ENCODE measurements around the gene LHPP.
"Not testable (repeated sequence)": the region's sequence is repeated elsewhere in the genome, so short reads cannot be mapped to it uniquely, and the experiment has no call there.

Gene LHPP

GRCh38 chr10:124579011-124579399 lies 117.4 kb downstream of the LHPP start:
- no peak for TF ChIP-seq CTCF (IDR thresholded peaks at IDR 0.05; ENCODE audit: control insufficient read depth, insufficient read depth, low read depth, low read length, missing control alignments)
- DNase-seq (ENCODE audit: low read depth): peak; percentile 10
- no peak overlapping the region for H3K4me3 ChIP-seq (ENCODE audit: control insufficient read depth, low read depth, low read length)

- no peak for TF ChIP-seq CTCF (IDR thresholded peaks at IDR 0.05; ENCODE audit: control insufficient read depth, insufficient read depth, low read depth, low read length, missing control alignments)
These were observed 124.5 kb downstream of the LHPP start for GRCh38 chr10:124586142-124586541.

DNA sequence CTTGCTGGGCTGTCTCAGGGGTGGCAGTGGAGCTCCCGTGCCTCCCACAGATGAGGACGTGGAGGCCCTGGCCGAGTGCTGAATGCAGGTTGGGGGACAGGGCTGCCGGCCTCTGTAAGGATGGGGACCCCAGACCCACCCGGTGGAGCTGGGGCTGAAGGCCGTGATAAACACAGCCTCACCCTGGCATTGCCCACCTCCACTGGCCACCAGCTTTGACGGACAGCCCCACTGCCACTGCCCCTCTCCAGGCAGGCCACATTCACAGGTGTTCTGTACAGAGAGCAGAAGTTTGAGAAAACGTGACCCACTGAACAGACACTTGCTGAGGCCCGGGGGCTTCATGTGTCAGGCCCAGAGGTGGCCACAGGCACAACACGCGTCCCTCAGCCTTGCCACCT lies 126.2 kb downstream of the LHPP start:
- H3K4me3 ChIP-seq (ENCODE audit: control insufficient read depth, low read depth, low read length): no peak overlapping the region
- DNase-seq (ENCODE audit: low read depth): no peak
- no peak for TF ChIP-seq CTCF (IDR thresholded peaks at IDR 0.05; ENCODE audit: control insufficient read depth, insufficient read depth, low read depth, low read length, missing control alignments)

More at GRCh38 chr10:124586142-124586541, 124.5 kb downstream of the LHPP start:
- no peak for DNase-seq (ENCODE audit: low read depth)
- no peak overlapping the region for H3K4me3 ChIP-seq (ENCODE audit: control insufficient read depth, low read depth, low read length)

- DNase-seq (ENCODE audit: low read depth); H3K4me3 ChIP-seq (ENCODE audit: control insufficient read depth, low read depth, low read length): not testable (repeated sequence)
These were observed 126.7 kb downstream of the LHPP start for GRCh38 chr10:124588341-124588735.

GRCh38 chr10:124588736-124589490 lies 127.3 kb downstream of the LHPP start:
- TF ChIP-seq CTCF (IDR thresholded peaks at IDR 0.05; ENCODE audit: control insufficient read depth, insufficient read depth, low read depth, low read length, missing control alignments): no peak
- no peak overlapping the region for H3K4me3 ChIP-seq (ENCODE audit: control insufficient read depth, low read depth, low read length)
- DNase-seq (ENCODE audit: low read depth): no peak

DNA sequence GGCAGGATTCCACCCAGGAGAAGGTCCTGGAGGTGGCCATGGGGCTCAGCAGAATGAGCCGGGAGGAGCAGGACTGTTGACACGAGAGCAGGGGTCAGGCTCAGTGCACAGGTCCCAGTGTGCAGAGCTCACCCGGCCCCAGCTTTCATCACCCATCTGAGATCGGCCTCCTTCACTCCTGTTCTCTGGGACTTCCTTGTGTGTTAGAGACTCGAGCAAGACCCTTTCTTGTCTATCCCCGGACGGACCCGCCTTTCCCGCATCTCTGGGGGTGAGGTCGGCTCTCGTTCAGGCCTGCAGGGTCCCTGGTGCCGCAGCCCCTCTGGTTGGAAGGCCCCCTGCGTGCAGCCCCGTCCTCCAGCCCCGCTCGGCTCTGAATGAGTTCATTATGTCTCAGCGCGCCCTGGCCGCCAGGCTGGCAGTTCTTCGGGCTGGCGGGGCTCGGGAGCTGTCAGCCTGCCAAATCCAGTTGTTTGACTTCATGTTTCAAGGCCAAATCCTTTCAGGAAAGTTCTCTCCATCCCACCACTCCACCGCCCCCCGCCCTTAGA lies 127.9 kb downstream of the LHPP start:
- no peak for DNase-seq (ENCODE audit: low read depth)
- TF ChIP-seq CTCF (IDR thresholded peaks at IDR 0.05; ENCODE audit: control insufficient read depth, insufficient read depth, low read depth, low read length, missing control alignments): no peak
- H3K4me3 ChIP-seq (ENCODE audit: control insufficient read depth, low read depth, low read length): no peak overlapping the region

All from AG09309 (cell line).